Measurements from ENCODE around the gene PDE7B.

The PDE7B gene

DNA sequence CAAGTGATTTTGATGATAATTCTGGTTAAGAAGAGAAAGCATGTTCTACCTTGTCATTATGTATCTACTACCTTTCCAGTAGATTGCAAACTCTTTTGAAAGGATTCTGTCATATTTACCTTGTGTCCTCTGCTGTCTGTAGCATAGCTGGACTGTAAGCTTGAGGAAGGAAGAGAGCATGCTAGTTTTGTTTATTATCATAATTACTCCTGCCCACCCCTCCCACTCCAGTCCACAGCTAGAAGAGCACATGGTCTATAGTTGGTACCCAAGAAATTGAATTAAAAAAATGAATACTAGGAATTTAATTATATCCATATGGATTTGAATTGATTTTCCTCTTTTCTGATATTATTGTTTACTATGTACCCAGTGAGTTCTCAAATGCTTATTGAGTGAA lies 40.2 kb downstream of the PDE7B start:
- DNase-seq: no peak

DNA sequence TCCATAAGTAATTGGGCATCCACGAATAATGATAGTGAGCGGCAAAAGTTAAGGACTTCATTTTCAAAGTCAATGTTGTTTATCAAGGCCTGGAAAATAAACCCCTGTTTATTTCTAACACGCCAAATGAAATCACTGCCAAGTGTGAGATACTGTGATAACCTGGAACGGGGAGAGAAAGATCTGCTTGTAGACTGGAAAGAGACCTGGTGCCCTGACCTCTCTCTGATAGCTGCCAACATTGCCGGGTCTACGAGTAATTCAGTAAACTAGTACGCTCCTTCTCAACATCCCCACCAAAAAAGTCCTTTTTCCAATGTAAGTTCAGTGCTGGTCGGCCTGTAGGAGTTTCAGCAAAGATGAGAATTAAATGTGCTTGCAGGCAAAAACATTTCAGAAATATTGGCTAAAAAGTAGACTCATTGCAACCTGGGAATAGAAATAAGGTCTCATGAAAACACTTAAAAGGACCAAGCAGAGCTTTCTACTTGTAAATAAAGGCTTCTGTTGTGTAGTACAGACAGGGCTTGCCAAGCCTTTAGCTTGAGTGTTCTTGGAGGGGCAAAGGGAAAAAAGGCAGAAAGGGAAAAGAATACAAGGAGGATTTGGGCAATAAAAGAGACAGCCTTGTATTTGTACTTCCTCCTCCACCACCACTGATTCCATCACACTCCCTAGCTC lies 43.9 kb downstream of the PDE7B start:
- DNase-seq: no peak

- no peak for DNase-seq
Measured at GRCh38 chr6:135897087-135897486, 45.6 kb downstream of the PDE7B start.

- DNase-seq: no peak
Measured at GRCh38 chr6:135901774-135902524, 50.4 kb downstream of the PDE7B start.

DNA sequence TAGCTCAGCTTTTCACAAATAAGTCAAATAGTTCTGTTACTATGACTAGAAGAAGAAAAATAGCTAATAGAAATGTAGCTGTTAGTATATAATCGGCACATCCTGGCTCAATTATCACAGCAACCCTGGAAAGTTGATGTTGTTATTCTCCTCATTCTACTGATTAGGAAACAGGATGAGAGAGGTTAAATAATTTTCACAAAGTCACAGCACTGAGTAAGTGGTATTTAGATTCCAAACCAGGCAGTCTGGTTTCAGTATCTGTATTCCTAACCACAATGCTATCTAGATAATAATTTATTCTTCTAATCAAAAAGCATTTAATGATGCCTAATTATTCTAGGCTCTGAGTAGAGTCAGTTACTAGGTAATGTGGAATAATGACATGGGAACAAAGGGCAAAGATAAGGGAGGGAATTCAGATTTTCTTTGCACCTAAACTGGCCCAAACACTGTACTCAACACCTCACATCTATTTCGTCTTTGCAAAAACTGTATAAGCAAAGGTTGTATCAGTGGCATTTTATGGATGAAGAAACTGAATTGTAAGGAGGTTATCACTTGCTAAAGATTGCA lies 51.3 kb downstream of the PDE7B start:
- no peak for DNase-seq

GRCh38 chr6:135904666-135905065 lies 53.2 kb downstream of the PDE7B start:
- DNase-seq: no peak

GRCh38 chr6:135905604-135906300 lies 54.3 kb downstream of the PDE7B start:
- DNase-seq: no peak

- no peak for DNase-seq
Measured at GRCh38 chr6:135906542-135906941, 55.0 kb downstream of the PDE7B start.

GRCh38 chr6:135906972-135907465 lies 55.5 kb downstream of the PDE7B start:
- DNase-seq: no peak

DNA sequence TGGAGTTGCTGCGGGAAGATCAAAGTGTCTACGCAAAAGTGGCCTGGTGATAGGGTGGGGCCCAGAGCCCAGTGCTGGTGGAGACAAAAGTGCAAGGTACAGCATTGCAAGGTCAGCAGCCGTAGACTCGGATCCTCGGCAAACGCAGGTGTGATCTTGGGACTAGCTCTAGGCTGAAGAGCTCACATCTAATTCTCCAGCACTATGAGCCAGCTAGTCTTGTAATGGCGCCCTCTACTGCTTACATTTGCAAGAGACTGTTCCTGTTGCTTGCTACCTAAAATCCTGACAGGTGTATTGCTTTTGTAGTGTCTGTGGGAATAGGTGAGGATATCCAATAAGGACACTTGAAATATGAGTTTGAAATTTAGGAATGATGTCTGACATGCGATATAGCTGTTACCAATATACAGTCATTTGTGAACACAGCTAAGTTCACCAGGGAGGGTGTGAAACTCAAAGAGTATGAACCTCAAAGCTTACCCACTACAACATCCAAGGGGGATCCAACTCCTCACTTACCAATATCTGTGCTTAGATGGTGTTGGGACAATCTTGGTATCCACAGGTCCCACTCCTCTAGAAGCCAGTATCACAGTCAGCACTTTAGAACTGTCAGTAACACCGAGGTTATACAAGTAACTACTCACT lies 58.4 kb downstream of the PDE7B start:
- DNase-seq: peak; percentile 57

GRCh38 chr6:135910790-135911618 lies 59.5 kb downstream of the PDE7B start:
- DNase-seq: no peak

- no peak for DNase-seq
Measured at GRCh38 chr6:135913785-135914184, 62.3 kb downstream of the PDE7B start.

- no peak for DNase-seq
Measured at GRCh38 chr6:135919026-135919425, 67.5 kb downstream of the PDE7B start.

- DNase-seq: no peak
Measured at GRCh38 chr6:135920689-135921088, 69.2 kb downstream of the PDE7B start.

DNA sequence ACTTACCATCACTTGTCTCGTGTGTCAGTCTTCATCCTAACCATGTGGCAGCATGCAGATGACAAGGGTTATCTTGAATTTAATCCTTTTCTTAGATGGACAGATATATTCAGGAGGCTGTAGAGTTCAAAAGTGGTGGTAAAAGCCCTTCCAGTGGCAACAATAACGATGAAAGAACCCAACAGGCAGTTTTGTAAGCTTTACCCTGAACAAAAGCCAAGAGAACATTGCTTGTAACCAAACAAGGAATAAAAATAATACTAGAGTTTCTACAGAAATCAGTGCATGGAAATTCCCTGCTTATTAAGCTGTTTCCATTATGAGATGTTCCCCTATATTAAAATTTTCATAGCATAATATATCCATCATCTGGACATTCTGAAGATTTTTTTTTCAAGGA lies 69.7 kb downstream of the PDE7B start:
- DNase-seq: no peak

DNA sequence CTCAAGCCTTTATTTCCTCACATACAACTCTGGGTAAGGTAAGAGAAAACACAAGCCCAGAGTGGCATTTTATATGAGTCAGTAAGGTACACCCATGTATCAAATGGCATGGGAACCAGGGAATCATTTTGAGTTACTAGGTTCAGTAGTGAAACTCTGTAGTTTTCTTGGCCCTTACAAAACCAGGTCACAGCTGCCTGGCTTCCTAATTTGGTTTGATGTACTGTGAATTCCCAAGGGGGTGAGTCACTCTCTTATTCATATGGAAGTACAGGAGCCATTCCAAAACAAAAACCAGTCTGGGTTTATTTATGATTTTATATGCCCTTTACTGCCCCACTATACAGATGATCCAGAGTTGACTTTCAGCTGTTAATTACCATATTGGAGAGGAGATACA lies 70.7 kb downstream of the PDE7B start:
- DNase-seq: no peak

- no peak for DNase-seq
Measured at GRCh38 chr6:135922746-135923145, 71.2 kb downstream of the PDE7B start.

DNA sequence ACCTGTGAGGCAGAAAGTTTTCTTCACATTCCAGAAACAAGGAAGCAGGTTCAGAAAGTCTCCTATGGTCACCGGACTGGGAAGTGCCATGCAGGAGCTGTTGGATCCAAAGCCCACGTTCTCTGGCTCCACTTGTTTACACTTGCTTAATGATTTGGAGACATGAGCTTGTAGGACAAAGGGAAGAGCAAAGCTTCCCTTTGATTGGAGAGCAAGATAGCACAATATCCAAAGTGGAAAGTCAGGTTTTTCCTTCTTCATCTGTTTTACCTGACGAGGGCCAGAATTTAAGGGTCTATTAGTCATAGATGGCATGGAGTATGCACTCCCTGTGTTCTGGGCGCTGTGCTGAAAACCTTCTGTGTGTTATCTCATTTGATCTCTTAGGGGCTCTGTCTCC lies 81.2 kb downstream of the PDE7B start:
- peak; percentile 57 for DNase-seq

- DNase-seq: peak; percentile 65
Measured at GRCh38 chr6:135935941-135936601, 84.6 kb downstream of the PDE7B start.

DNA sequence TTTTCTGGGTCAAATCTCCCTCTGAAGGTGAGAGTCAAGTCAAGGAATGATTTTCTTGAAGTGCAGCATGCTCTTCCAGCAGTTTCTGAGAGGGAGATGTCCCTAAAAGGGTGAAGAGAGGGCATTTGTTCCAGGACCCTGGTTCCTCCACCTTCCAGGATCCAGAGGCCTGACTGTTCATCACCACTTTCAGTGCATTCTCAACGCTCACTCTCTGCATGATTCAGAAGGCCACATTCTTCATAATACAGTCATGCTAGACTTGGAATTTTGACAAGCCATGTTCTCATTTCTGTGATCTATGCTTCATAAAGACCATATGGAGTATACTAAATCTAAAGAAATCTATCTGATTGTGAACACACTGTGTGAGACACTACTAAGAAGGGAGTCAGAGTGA lies 85.1 kb downstream of the PDE7B start:
- no peak for DNase-seq

GRCh38 chr6:135937106-135937505 lies 85.6 kb downstream of the PDE7B start:
- DNase-seq: no peak

All from NCI-H510A treated with DMSO at 0.1 percent for 48 hours (cell line).